NCI-H1048 (cell line): Measurements from ENCODE around the gene TRAF6.
A peak's percentile ranks its signal among the peaks of the same experiment; 100 is the strongest.
"Not testable (repeated sequence)": the region's sequence is repeated elsewhere in the genome, so short reads cannot be mapped to it uniquely, and the experiment has no call there.

Source experiments
- DNase-seq: peaks from one replicate; lab custom pipeline; 2025; lab: John Stamatoyannopoulos, UW

The TRAF6 gene

GRCh38 chr11:36509694-36510593 lies at the start of gene TRAF6:
Gene TRAF6 (minus strand): TSS chr11:36510272. CDS start chr11:36501515, 8,757 bp downstream.
- peak; percentile 73 for DNase-seq

GRCh38 chr11:36558571-36559413 lies 48.7 kb upstream of the TRAF6 start:
- no peak for DNase-seq

GRCh38 chr11:36557991-36558390 lies 47.9 kb upstream of the TRAF6 start:
- no peak for DNase-seq

GRCh38 chr11:36557390-36557789 lies 47.3 kb upstream of the TRAF6 start:
- DNase-seq = not testable (repeated sequence)

- DNase-seq = no peak
These were observed 40.5 kb upstream of the TRAF6 start for GRCh38 chr11:36550385-36551115.

GRCh38 chr11:36540998-36541397 lies 30.9 kb upstream of the TRAF6 start:
- DNase-seq = no peak

- no peak for DNase-seq
These were observed 24.3 kb upstream of the TRAF6 start for GRCh38 chr11:36534276-36534840.

GRCh38 chr11:36532941-36533601 lies 23.0 kb upstream of the TRAF6 start:
- DNase-seq = no peak

GRCh38 chr11:36530840-36531239 lies 20.8 kb upstream of the TRAF6 start:
- DNase-seq = no peak

GRCh38 chr11:36513965-36514364 lies 3.9 kb upstream of the TRAF6 start:
- no peak for DNase-seq

GRCh38 chr11:36512016-36512415 lies 1.9 kb upstream of the TRAF6 start:
- no peak for DNase-seq

GRCh38 chr11:36511062-36511461 lies 990 bp upstream of the TRAF6 start:
- DNase-seq = not testable (repeated sequence)

GRCh38 chr11:36510594-36510942 lies 496 bp upstream of the TRAF6 start:
- DNase-seq = no peak

- no peak for DNase-seq
These were observed 852 bp downstream of the TRAF6 start for GRCh38 chr11:36509201-36509639.

- DNase-seq = no peak
These were observed 1.3 kb downstream of the TRAF6 start for GRCh38 chr11:36508743-36509142.

GRCh38 chr11:36507824-36508489 lies 2.1 kb downstream of the TRAF6 start:
- no peak for DNase-seq

GRCh38 chr11:36501236-36501635 lies 8.8 kb downstream of the TRAF6 start:
- DNase-seq = no peak

GRCh38 chr11:36500315-36500721 lies 9.8 kb downstream of the TRAF6 start:
- DNase-seq = no peak

- DNase-seq = no peak
These were observed 10.8 kb downstream of the TRAF6 start for GRCh38 chr11:36499315-36499714.

GRCh38 chr11:36498721-36499120 lies 11.4 kb downstream of the TRAF6 start:
- DNase-seq = no peak

- DNase-seq = no peak
These were observed 16.7 kb downstream of the TRAF6 start for GRCh38 chr11:36493332-36493731.
